ENCODE results near the gene PIGP.
A peak's percentile ranks its signal among the peaks of the same experiment; 100 is the strongest.
"Not testable (repeated sequence)": the region's sequence is repeated elsewhere in the genome, so short reads cannot be mapped to it uniquely, and the experiment has no call there.

PIGP gene

GRCh38 chr21:37072988-37073416, at the start of gene PIGP, which contains the start of gene TTC3:
TSS of gene PIGP (minus strand) at chr21:37073071. CDS start at chr21:37072515, 556 bp downstream.
TSS of gene TTC3 (plus strand) at chr21:37073254. CDS start at chr21:37087258, 14,004 bp downstream.
- TF ChIP-seq, protein P1, sequence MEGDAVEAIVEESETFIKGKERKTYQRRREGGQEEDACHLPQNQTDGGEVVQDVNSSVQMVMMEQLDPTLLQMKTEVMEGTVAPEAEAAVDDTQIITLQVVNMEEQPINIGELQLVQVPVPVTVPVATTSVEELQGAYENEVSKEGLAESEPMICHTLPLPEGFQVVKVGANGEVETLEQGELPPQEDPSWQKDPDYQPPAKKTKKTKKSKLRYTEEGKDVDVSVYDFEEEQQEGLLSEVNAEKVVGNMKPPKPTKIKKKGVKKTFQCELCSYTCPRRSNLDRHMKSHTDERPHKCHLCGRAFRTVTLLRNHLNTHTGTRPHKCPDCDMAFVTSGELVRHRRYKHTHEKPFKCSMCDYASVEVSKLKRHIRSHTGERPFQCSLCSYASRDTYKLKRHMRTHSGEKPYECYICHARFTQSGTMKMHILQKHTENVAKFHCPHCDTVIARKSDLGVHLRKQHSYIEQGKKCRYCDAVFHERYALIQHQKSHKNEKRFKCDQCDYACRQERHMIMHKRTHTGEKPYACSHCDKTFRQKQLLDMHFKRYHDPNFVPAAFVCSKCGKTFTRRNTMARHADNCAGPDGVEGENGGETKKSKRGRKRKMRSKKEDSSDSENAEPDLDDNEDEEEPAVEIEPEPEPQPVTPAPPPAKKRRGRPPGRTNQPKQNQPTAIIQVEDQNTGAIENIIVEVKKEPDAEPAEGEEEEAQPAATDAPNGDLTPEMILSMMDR (conservative IDR thresholded peaks at IDR 0.05; ENCODE audit: low read depth, low read length) = no peak
- peak; percentile 64 for DNase-seq (ENCODE audit: low read depth)
- peak within 1 kb of the TSS; percentile 74 for H3K4me3 ChIP-seq (ENCODE audit: low read length)

DNA sequence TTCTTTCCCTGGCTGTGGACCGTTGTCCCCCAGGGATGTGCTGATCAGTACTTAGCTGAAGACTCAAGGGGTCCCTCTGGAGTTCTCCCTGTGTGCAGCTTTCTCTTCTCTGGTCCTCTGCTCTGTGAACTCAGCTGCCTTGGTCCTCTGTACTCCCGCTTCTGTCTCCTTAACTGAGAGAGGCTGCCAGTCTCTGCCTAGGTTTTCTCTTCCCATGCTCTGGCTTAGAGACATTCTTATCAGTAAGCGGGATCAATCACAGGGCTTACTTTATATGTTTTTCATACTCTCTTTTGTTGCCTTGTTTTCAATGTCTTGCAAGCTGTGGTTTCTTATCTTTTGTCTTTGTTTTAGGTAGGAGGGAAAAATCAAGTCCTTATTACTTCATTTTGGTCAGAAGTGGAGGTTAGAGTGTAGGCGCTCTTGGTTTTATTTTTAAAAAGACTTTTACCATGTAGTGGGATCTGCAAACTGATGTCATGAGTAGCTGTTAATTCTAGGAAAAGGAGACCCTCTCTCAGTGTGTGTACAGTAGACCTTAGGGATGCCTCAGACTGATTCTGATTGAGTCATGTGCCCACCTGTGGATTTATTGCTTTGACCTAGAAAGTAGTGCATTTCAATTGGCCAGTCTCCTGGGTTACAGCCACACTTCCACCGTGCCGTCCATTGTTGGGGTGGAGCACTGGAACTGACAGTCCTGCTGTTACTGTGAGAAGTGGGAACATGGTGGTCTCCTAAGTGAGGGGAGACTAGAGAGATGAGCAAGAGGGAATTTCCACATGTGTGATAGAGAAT, 46.7 kb upstream of the PIGP start:
- TF ChIP-seq, protein P1 (conservative IDR thresholded peaks at IDR 0.05; ENCODE audit: low read depth, low read length) = no peak
- DNase-seq (ENCODE audit: low read depth) = no peak
- no peak overlapping the region for H3K4me3 ChIP-seq (ENCODE audit: low read length)

DNA sequence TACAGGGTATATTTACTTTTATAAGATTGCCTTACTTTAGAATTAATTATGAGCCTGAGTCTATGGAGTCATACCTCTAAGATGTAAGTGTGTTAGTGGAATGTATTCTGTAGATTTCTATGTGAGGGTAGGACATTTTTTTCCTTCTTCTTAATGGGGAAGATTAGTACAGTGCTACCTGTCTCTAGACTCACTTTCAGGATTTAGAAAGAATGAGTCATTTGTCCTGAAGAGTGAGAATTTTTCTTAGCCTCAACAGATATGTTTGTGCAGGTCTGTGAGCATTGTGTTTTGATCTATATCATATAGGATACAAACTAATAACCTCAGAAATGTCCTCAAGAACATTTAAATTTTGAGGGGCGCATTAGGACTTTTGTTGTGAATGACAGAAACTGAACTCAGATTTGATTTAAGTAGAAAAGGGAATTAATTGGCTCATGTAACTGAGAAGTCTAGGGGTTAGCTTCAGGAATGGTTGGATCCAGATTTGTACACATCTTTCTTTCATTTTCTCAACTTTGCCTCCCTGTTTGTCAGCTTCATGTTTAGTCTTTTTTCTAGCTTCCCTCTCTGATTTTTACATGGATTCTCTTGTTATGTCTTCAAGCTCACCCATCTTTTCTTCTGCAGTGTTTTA, 45.4 kb upstream of the PIGP start:
- TF ChIP-seq, protein P1 (conservative IDR thresholded peaks at IDR 0.05; ENCODE audit: low read depth, low read length) = no peak
- DNase-seq (ENCODE audit: low read depth) = no peak
- no peak overlapping the region for H3K4me3 ChIP-seq (ENCODE audit: low read length)

- H3K4me3 ChIP-seq (ENCODE audit: low read length) = no peak overlapping the region
- TF ChIP-seq, protein P1 (conservative IDR thresholded peaks at IDR 0.05; ENCODE audit: low read depth, low read length) = no peak
- DNase-seq (ENCODE audit: low read depth) = no peak
Measured at GRCh38 chr21:37117204-37117603, 44.3 kb upstream of the PIGP start.

DNA sequence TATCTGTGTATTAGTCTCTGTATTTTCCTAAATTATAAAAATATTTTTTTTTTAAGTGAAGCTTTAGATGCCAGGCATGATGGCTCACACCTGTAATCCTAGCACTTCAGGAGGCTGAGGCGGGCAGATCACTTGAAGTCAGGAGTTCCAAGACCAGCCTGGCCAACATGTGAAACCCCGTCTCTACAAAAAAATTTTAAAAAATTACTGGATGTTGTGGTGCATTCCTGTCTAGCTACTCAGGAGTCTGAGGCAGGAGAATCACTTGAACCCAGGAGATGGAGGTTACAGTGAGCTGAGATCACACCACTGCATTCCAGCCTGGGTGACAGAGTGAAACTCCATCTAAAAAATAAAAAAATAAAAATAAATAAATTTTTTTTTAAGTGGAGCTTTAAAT, 43.6 kb upstream of the PIGP start:
- not testable (repeated sequence) for H3K4me3 ChIP-seq (ENCODE audit: low read length); DNase-seq (ENCODE audit: low read depth)

GRCh38 chr21:37114301-37114700, 41.4 kb upstream of the PIGP start:
- not testable (repeated sequence) for H3K4me3 ChIP-seq (ENCODE audit: low read length)

GRCh38 chr21:37111029-37111428, 38.2 kb upstream of the PIGP start:
- not testable (repeated sequence) for H3K4me3 ChIP-seq (ENCODE audit: low read length); DNase-seq (ENCODE audit: low read depth)

More at GRCh38 chr21:37114301-37114700, 41.4 kb upstream of the PIGP start:
- DNase-seq (ENCODE audit: low read depth) = not testable (repeated sequence)

- TF ChIP-seq, protein P1 (conservative IDR thresholded peaks at IDR 0.05; ENCODE audit: low read depth, low read length) = no peak
- DNase-seq (ENCODE audit: low read depth) = no peak
- H3K4me3 ChIP-seq (ENCODE audit: low read length) = no peak overlapping the region
Measured at GRCh38 chr21:37106998-37107397, 34.1 kb upstream of the PIGP start.

DNA sequence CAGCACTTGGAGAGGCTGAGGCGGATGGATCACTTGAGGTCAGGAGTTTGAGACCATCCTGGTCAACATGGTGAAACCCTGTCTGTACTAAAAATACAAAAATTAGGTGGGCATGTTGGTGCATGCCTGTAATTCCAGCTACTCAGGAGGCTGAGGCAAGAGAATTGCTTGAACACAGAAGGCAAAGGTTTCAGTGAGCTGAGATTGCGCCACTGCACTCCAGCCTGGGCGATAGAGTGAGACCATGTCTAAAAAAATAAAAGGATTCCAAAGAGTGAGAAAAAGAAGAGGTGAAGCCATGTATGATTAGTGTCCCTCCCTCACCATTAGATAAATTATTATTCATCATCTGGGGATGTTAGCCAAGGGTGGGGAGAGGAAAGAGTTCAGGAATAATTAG, 29.9 kb upstream of the PIGP start:
- H3K4me3 ChIP-seq (ENCODE audit: low read length); DNase-seq (ENCODE audit: low read depth): not testable (repeated sequence)

All from retinal pigment epithelial cell (primary cell).